ENCODE results near the gene CYS1.

DNA sequence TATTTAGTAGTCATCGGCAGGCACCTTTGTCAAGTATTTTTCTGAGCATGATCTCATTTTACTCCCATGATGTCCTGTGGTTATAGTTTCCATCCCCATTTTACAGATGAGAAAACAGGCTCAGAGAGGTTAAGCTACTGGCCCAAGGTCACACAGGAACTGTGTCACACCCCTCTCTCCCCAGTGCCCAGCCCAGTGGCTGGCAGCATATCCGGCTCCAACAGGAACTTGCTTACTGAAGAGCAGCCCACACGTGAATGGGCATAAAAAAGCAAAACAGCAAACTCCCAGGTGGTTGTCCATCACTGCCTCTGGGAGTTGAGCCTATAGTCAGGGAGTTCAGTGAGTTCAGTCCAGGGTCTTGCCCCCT is 45.2 kb downstream of the CYS1 start:
- TF ChIP-seq YY1 (IDR thresholded peaks at IDR 0.05; ENCODE audit: insufficient read depth, insufficient read length) (no peak), ZNF274 (IDR thresholded peaks at IDR 0.05; ENCODE audit: low read depth, low read length) (no peak), SUZ12 (IDR thresholded peaks at IDR 0.05; ENCODE audit: extremely low read depth, insufficient read depth, insufficient read length) (no peak)

Data from NT2/D1 (cell line).